Loucy (cell line): ENCODE data around the gene RXRA.

Experiments used
- CTCF ChIP-seq: fragments of 200-600 bp; sonication (generic); conservative IDR thresholded peaks from 2 replicates; pipeline ENCODE4 v1.5.1; 2014; ENCODE audit warnings: mild to moderate bottlenecking, antibody characterized with exemption, low read length
- EZH2phosphoT487 ChIP-seq: fragments of 200-600 bp; IDR thresholded peaks from 2 replicates; pipeline ENCODE4 v1.6.1; 2018; ENCODE audit warnings: antibody characterized with exemption, mild to moderate bottlenecking, moderate library complexity, borderline replicate concordance

- TF ChIP-seq CTCF (0 out of 2 replicates have a peak, but pooled peaks have one; percentile 20), EZH2phosphoT487 (no peak)
Observed at GRCh38 chr9:134475011-134475790, 148.9 kb downstream of the RXRA start.
